ENCODE measurements around the gene TTC3. TPM values are rescaled to one million over a fixed set of nuclear protein-coding genes. Genes with fewer than 3 reads are reported as not detected.
"Not testable (repeated sequence)": the region's sequence is repeated elsewhere in the genome, so short reads cannot be mapped to it uniquely, and the experiment has no call there.

The TTC3 gene
- total and polyA plus RNA-seq, 2 donors (not counting 1 experiment from before 2014, with no cell fraction given): 42.0 to 163 TPM

- ATAC-seq (ENCODE audit: low read depth); H3K27me3 ChIP-seq (replicated peaks in 1 of 4; ENCODE audit: control extremely low read depth in 1 of 4, control insufficient read depth in 3 of 4, insufficient read depth in 4 of 4, low read length in 3 of 4); H3K27ac ChIP-seq (ENCODE audit: low read length in 2 of 2); H3K4me3 Mint-ChIP-seq; H4K20me1 ChIP-seq (ENCODE audit: control insufficient read depth, insufficient read depth, low read length, poor library complexity, severe bottlenecking); H3K36me3 ChIP-seq (replicated peaks in 1 of 2; ENCODE audit: control extremely low read depth in 1 of 2, control insufficient read depth in 1 of 2, extremely low read depth in 1 of 2, insufficient read depth in 2 of 2, low read length in 1 of 2); DNase-seq; H3K27me3 Mint-ChIP-seq; H3K4me1 Mint-ChIP-seq; POLR2A ChIA-PET; H3K27ac Mint-ChIP-seq; H3K9me3 ChIP-seq (ENCODE audit: control extremely low read depth in 1 of 3, control insufficient read depth in 2 of 3, insufficient read depth in 1 of 3, low read length in 2 of 3); H2AFZ ChIP-seq (ENCODE audit: insufficient read depth, low read depth, low read length, poor library complexity, severe bottlenecking); H3K4me3 ChIP-seq (ENCODE audit: control extremely low read depth in 1 of 5, extremely low read depth in 1 of 5, insufficient read depth in 1 of 5, low read depth in 2 of 5, low read length in 4 of 5); H3K4me2 ChIP-seq (replicated peaks; ENCODE audit: low read depth, low read length, poor library complexity, severe bottlenecking); CTCF ChIA-PET; H3K9ac ChIP-seq (ENCODE audit: low read length); H3K4me1 ChIP-seq (ENCODE audit: control insufficient read depth in 2 of 2, insufficient read depth in 2 of 2, low read length in 2 of 2); H3K79me2 ChIP-seq (ENCODE audit: control insufficient read depth, insufficient read depth, low read length); H3K9me3 Mint-ChIP-seq (ENCODE audit: insufficient read depth); intact Hi-C loops (cut with micrococcal nuclease): not testable (repeated sequence)
- no CpG with 5 or more reads among the region's 2 CpGs for WGBS (ENCODE audit: insufficient coverage)
Observed at GRCh38 chr21:37116459-37116858, 43.4 kb downstream of the TTC3 start.

DNA sequence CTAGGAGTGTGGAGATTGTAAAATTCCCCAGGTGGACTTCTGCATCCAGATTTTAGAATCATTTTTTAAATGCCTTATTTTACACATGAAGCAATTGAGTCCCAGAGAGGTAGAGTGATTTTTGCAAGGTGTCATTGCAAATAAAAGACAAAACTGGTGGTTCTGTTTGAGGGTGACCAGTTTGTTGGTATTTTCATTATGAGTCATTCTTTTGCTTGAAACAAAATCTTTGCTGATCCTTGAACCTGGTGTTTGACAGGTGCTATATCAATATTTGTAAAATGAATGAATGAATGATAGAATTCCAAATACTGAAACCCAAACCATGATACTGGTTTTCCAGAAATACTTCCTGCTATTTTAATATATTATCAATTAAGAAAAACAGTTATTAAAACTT lies 44.1 kb downstream of the TTC3 start:
- POLR2A ChIA-PET: no interaction called here
- no peaks in the 10 kb centered on the region for H3K4me1 Mint-ChIP-seq
- TF ChIP-seq, protein P1, sequence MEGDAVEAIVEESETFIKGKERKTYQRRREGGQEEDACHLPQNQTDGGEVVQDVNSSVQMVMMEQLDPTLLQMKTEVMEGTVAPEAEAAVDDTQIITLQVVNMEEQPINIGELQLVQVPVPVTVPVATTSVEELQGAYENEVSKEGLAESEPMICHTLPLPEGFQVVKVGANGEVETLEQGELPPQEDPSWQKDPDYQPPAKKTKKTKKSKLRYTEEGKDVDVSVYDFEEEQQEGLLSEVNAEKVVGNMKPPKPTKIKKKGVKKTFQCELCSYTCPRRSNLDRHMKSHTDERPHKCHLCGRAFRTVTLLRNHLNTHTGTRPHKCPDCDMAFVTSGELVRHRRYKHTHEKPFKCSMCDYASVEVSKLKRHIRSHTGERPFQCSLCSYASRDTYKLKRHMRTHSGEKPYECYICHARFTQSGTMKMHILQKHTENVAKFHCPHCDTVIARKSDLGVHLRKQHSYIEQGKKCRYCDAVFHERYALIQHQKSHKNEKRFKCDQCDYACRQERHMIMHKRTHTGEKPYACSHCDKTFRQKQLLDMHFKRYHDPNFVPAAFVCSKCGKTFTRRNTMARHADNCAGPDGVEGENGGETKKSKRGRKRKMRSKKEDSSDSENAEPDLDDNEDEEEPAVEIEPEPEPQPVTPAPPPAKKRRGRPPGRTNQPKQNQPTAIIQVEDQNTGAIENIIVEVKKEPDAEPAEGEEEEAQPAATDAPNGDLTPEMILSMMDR (IDR thresholded peaks at IDR 0.05): no peak
- no peak for TF ChIP-seq EZH2 (IDR thresholded peaks at IDR 0.05; ENCODE audit: borderline replicate concordance, insufficient read depth, low read depth, low read length, poor library complexity, severe bottlenecking)
- H3K79me2 ChIP-seq (ENCODE audit: control insufficient read depth, insufficient read depth, low read length): no peaks in the 10 kb centered on the region
- no peak overlapping the region for H3K9ac ChIP-seq (ENCODE audit: low read length)
- no peak overlapping the region for H3K4me3 ChIP-seq (ENCODE audit: control extremely low read depth in 1 of 5, extremely low read depth in 1 of 5, insufficient read depth in 1 of 5, low read depth in 2 of 5, low read length in 4 of 5)
- DNase-seq (no peak), ATAC-seq (ENCODE audit: low read depth) (no peak)
- H3K27me3 ChIP-seq (replicated peaks in 1 of 4; ENCODE audit: control extremely low read depth in 1 of 4, control insufficient read depth in 3 of 4, insufficient read depth in 4 of 4, low read length in 3 of 4): no peaks in the 10 kb centered on the region
- H3K9me3 ChIP-seq (ENCODE audit: control extremely low read depth in 1 of 3, control insufficient read depth in 2 of 3, insufficient read depth in 1 of 3, low read length in 2 of 3): no peaks in the 10 kb centered on the region
- H3K27ac Mint-ChIP-seq: no peak overlapping the region
- CTCF ChIA-PET: no interaction called here
- no peak overlapping the region for H3K4me2 ChIP-seq (replicated peaks; ENCODE audit: low read depth, low read length, poor library complexity, severe bottlenecking)
- no peaks in the 10 kb centered on the region for H4K20me1 ChIP-seq (ENCODE audit: control insufficient read depth, insufficient read depth, low read length, poor library complexity, severe bottlenecking)
- no peak overlapping the region for H3K27ac ChIP-seq (ENCODE audit: low read length in 2 of 2)
- no peaks in the 10 kb centered on the region for H3K27me3 Mint-ChIP-seq
- intact Hi-C loops (cut with micrococcal nuclease): no loop called here
- H3K36me3 ChIP-seq (replicated peaks in 1 of 2; ENCODE audit: control extremely low read depth in 1 of 2, control insufficient read depth in 1 of 2, extremely low read depth in 1 of 2, insufficient read depth in 2 of 2, low read length in 1 of 2): peaks cover 0 to 2% of the 10 kb centered on the region in 2 experiments
- no peaks in the 10 kb centered on the region for H3K4me1 ChIP-seq (ENCODE audit: control insufficient read depth in 2 of 2, insufficient read depth in 2 of 2, low read length in 2 of 2)
- H3K4me3 Mint-ChIP-seq: no peak overlapping the region
- no peaks in the 10 kb centered on the region for H3K9me3 Mint-ChIP-seq (ENCODE audit: insufficient read depth)
- H2AFZ ChIP-seq (ENCODE audit: insufficient read depth, low read depth, low read length, poor library complexity, severe bottlenecking): no peak overlapping the region

Measured in B cell (primary cell).